Endothelial cell (in vitro differentiated cells): ENCODE measurements around the gene PHYKPL. TPM values are rescaled to one million over a fixed set of nuclear protein-coding genes. Genes with fewer than 3 reads are reported as not detected.

Experiments used
- DNase-seq: peaks from one replicate; pipeline ENCODE4 v3.0.0; 2021; ENCODE audit warnings: low spot score
- H3K27ac Mint-ChIP-seq: one replicate; pipeline ENCODE4 v1.8.0; 2021; ENCODE audit warnings: mixed read lengths, inconsistent platforms; ENCODE audit not compliant: unreplicated experiment
- H3K27me3 Mint-ChIP-seq: one replicate; pipeline ENCODE4 v1.8.0; 2021; ENCODE audit warnings: mild to moderate bottlenecking, moderate library complexity, mixed read lengths, inconsistent platforms; ENCODE audit not compliant: unreplicated experiment
- H3K36me3 Mint-ChIP-seq: one replicate; pipeline ENCODE4 v1.8.0; 2021; ENCODE audit warnings: mild to moderate bottlenecking, low read depth, mixed read lengths, inconsistent platforms; ENCODE audit not compliant: unreplicated experiment
- H3K4me1 Mint-ChIP-seq: one replicate; pipeline ENCODE4 v1.8.0; 2021; ENCODE audit warnings: mild to moderate bottlenecking, mixed read lengths, inconsistent platforms; ENCODE audit not compliant: unreplicated experiment
- H3K4me3 Mint-ChIP-seq: one replicate; pipeline ENCODE4 v1.8.0; 2021; ENCODE audit warnings: mild to moderate bottlenecking, mixed read lengths, inconsistent platforms; ENCODE audit not compliant: unreplicated experiment
- H3K9me3 Mint-ChIP-seq: one replicate; pipeline ENCODE4 v1.8.0; 2021; ENCODE audit warnings: mixed read lengths, inconsistent platforms; ENCODE audit not compliant: unreplicated experiment
- CTCF ChIP-seq: fragments of 200-600 bp; sonication (generic); IDR thresholded peaks from one replicate; pipeline ENCODE4 v1.5.0; 2021; ENCODE audit warnings: antibody characterized with exemption; ENCODE audit not compliant: unreplicated experiment
- total RNA-seq: library from RNA; stranded (reverse); fragmentation: NEBNext Ultra II Directional; extraction: Animal tissue kit (Norgen Biotek cat#: 25700); gene quantifications from one replicate; pipeline ENCODE4 v1.2.1, GENCODE V29; 2021; ENCODE audit not compliant: unreplicated experiment

PHYKPL gene
- total RNA-seq, 1 donor from 2014 or later, result 53.1 TPM

- H3K36me3 Mint-ChIP-seq, result peaks cover 5% of the 10 kb centered on the region
- H3K4me3 Mint-ChIP-seq, result no peak overlapping the region
- TF ChIP-seq CTCF, result no peak
- peaks cover 19% of the 10 kb centered on the region for H3K4me1 Mint-ChIP-seq
- peaks cover 2% of the 10 kb centered on the region for H3K27me3 Mint-ChIP-seq
- H3K9me3 Mint-ChIP-seq, result no peaks in the 10 kb centered on the region
- no peak for DNase-seq
- no peak overlapping the region for H3K27ac Mint-ChIP-seq
Observed at GRCh38 chr5:178177569-178177968, 55.0 kb downstream of the PHYKPL start.

- no peak for DNase-seq
- no peak overlapping the region for H3K27ac Mint-ChIP-seq
- peaks cover 5% of the 10 kb centered on the region for H3K36me3 Mint-ChIP-seq
- peaks cover 11% of the 10 kb centered on the region for H3K4me1 Mint-ChIP-seq
- H3K4me3 Mint-ChIP-seq, result no peak overlapping the region
- TF ChIP-seq CTCF, result no peak
- no peaks in the 10 kb centered on the region for H3K9me3 Mint-ChIP-seq
- peaks cover 2% of the 10 kb centered on the region for H3K27me3 Mint-ChIP-seq
Observed at GRCh38 chr5:178176791-178177190, 55.8 kb downstream of the PHYKPL start.

- Mint-ChIP-seq H3K27ac (no peak overlapping the region), H3K4me3 (no peak overlapping the region), H3K9me3 (no peaks in the 10 kb centered on the region), H3K36me3 (peaks cover 5% of the 10 kb centered on the region), H3K4me1 (no peaks in the 10 kb centered on the region), H3K27me3 (no peaks in the 10 kb centered on the region)
- no peak for DNase-seq
- no peak for TF ChIP-seq CTCF
Observed at GRCh38 chr5:178174456-178174855, 58.1 kb downstream of the PHYKPL start.

- H3K27me3 Mint-ChIP-seq, result peaks cover 2% of the 10 kb centered on the region
- H3K4me3 Mint-ChIP-seq, result no peak overlapping the region
- TF ChIP-seq CTCF, result no peak
- H3K4me1 Mint-ChIP-seq, result no peaks in the 10 kb centered on the region
- H3K36me3 Mint-ChIP-seq, result no peaks in the 10 kb centered on the region
- no peak for DNase-seq
- H3K27ac Mint-ChIP-seq, result no peak overlapping the region
- no peaks in the 10 kb centered on the region for H3K9me3 Mint-ChIP-seq
Observed at GRCh38 chr5:178170455-178170854, 62.1 kb downstream of the PHYKPL start.

- H3K27me3 Mint-ChIP-seq, result peaks cover 5% of the 10 kb centered on the region
- TF ChIP-seq CTCF, result no peak
- H3K4me1 Mint-ChIP-seq, result peaks cover 6% of the 10 kb centered on the region
- H3K4me3 Mint-ChIP-seq, result no peak overlapping the region
- no peak for DNase-seq
- no peaks in the 10 kb centered on the region for H3K36me3 Mint-ChIP-seq
- H3K9me3 Mint-ChIP-seq, result no peaks in the 10 kb centered on the region
- H3K27ac Mint-ChIP-seq, result no peak overlapping the region
Observed at GRCh38 chr5:178165581-178165980, 67.0 kb downstream of the PHYKPL start.
